Left forelimb (tissue), 1 donor: ENCODE measurements around the gene DENND1C.
A peak's percentile ranks its signal among the peaks of the same experiment; 100 is the strongest.

Experiments
- DNase-seq: peaks from one replicate; pipeline ENCODE4 v3.0.0-alpha.2; 2018; ENCODE audit warnings: low spot score

Gene DENND1C

DNA sequence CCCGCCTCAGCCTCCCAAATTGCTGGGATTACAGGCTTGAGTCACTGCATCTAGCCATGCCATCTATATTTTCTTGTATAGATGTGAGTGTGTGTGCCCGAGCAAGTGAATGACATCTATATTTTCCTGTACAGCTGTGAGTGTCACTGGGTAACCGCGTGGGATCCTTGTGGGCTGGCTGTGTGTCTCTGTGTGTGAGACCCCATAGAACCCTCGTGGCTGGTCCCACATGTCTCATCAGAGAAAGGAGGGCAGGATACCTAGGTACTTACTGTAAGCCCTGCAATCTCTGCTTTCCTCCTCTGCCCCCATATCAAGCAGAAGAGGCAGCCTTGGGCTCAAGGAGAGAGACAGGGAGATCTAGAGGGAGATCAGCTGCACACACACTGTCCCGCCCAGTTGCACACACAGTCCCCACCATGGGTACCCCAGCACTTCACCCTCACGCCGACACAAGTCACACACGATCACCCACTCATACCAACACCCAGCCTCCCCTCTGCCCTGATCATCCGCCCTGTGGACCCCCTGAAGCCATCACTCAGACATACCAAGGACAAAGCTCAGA, 655 bp downstream of the DENND1C start:
- DNase-seq = no peak

DNA sequence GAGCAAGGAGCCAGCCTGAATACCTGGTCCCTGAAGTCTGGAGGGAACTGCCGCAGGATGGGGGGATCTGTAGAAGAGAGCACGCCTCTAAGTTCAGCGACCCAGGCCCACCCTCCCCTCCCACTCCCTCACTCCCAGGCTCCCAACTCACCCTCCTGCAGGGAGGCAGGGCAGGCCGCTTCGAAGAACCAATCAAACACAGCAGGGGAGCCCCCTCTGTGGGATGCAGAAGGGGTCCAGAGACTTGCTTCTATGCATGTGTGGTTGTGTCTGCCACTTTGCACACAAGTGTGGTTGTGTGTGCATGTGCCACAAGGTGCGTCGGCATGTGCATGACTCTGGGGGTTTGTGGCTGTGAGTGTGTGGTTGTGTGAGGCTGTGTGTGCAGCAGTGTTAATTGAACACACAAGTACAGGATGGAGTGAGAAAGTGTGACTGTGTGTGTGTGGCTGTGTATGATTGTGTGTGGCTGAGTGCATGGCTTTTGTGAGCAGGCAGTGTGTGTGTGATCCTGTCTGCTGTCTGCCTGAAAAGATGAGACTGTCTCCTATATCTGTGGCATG, 1.7 kb downstream of the DENND1C start:
- no peak for DNase-seq

DNA sequence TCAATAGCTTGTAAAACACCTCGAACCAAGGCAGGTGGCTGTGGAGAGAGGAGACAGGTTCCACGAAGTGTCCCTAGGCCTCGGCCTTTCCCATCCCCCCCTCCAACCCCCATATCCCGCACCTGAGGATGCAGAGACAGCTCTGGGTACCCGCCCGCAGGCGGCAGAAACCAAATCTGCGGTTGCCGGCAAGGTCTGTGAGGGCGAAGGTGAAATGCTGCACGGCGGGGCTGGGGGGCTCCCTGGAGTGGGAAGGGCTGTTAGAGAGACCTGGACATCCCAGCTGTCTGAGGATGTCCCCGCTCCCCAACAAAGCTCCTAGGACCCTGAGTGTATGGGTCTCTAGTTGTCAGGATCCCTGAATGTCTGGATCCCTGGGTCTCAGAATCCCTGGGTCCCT, 2.8 kb downstream of the DENND1C start:
- DNase-seq = no peak

DNA sequence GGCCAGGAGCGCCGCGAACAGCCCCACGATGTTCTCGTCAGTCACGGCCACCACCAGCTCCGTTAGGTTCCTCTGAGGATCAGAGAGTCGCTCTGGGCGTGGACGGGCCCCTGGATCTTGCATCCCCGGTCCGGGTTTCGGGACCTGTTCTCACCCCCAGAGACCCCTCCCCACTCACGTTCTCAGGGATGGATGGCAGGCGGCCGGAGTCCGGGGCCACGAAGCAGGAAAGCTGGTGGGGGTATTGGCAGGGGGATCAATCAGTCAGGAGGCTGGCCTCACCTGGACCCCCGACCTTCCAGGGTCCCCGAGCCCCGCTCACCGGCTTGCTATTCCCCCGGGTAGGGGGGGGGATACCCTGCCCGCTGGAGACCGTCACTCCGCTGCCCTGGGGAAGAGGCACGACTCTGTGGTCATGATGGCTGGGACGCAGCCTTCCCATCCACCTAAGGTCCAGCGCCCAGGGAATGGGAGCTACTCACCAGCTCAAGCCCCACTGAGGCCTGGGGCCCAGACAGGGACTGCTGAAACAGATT, 4.6 kb downstream of the DENND1C start:
- DNase-seq = no peak

DNA sequence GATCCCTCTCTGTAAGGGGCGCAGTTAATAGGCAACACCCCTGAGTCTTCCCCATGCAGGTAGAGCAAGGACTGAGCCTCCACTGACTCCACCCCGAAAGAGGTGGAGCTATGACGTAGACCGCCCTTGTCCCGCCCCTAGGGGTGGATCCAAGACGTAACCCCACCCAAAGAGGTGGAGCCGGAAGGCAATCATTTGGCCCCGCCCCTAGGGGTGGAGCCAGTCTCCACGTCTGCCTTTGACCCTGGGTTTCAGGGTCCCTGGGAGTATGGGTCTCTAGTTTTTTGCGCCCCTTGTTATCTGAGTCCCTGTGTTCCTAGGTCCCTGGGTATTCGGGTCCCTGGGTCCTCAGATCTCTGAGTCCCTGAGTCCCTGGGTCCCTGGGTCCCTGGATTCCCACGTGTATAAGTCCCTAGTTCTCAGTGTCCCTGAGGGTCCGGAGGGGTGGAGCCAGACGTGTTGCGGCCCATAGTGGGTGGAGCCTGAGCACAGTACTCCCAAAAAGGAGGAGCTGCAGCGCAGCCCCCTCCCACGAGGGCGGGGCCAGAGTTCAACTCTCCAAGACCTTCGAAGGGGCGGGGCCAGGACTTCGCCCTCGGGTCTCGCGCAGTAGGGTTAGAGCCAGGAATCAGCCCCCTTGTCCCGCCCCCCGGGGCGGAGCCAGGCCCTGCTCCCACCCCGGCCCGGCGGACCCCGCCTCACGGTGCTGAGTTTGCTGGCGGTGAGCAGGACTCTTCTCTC, 5.3 kb downstream of the DENND1C start:
- DNase-seq = no peak

DNA sequence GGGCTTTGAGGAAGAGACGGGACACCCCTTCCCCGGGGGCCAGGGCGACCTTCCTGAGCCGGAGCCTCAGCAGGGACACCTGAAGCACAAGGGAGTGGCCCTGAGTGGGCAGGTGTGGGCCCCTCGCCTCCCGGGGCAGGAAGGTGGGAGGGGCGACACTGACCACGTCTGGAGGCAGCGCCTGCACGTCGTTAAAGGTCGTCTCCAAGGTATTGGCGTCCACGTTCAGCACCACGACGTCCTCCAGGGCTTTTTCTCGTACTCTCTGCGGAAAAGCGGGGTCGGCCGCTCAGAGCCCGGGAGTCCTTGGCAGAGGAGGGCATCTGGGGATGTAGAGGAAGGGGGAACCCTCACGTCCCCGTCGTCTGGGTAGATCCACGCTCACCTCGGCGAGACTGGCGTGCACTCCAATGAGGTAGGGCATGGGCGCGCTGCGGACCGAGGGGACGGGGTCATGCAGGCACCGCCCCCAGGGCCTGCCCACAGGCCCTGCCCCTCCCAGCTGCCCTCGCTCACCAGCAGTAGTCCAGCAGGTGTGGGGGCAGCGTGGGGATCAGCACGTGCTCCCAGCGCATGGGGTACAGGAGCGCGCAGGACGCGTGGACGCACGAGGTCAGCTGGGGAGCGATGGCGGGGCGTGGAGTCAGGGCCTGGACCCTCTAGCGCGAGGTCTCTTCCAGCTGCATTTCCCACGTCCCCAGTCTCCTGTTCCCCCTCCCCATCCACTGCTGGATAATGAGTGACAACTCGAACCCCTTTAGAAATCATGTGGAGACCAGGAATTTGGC, 6.1 kb downstream of the DENND1C start:
- no peak for DNase-seq

DNA sequence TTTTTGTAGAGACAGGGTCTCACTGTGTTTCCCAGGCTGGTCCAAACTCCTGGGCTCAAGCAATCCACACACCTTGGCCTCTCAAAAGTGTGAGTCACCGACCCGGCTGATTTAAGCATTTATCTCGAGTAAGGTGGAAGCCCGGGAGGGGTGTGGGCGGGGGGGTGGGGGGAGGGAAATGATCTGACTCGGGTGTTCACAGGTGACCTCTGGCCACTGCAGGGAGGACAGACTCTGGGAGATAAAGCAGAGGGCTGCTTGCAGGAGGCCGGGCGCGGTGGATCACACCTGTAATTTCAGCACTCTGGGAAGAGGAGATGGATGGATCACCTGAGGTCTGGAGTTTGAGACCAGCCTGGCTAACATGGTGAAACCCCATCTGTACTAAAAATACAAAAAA, 7.9 kb downstream of the DENND1C start:
- DNase-seq = no peak

DNA sequence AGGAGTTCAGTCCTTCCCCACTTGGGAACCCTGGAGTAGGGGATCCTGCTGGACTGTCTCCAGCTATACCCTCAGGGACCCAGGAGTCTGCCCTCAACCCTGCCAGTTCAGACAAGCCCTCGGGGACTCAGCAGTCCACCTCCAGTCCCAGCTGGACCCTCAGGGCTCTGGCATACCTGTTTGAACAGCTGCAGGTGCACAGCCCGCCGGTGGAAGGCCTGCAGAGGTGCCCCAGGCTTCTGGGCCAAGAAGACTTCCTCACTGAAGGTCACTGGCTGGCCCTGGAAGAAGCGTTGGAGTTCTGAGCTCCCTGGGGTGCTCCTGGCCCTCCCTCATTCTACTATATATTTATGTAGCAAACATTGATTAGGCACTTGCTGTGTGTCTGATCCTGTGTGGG, 8.9 kb downstream of the DENND1C start:
- no peak for DNase-seq

DNA sequence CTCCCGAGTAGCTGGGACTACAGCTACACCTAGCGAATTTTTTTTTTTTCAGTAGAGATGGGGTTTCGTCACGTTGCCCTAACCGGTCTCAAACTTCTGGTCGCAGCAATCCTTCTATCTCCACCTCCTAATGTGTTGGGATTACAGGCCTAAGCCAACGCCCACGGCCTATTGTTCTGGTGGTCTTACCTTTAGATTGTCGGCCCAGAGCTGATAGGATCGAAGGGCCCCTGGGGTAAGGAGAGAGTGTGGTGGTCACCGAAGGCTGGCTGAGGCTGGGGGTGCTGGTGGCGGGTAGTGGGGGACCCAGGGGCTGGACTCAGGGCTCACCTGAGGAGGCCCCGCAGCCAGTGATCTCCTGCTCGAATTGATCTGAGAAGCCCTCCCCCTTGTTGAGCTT, 10.5 kb downstream of the DENND1C start:
- DNase-seq = no peak

DNA sequence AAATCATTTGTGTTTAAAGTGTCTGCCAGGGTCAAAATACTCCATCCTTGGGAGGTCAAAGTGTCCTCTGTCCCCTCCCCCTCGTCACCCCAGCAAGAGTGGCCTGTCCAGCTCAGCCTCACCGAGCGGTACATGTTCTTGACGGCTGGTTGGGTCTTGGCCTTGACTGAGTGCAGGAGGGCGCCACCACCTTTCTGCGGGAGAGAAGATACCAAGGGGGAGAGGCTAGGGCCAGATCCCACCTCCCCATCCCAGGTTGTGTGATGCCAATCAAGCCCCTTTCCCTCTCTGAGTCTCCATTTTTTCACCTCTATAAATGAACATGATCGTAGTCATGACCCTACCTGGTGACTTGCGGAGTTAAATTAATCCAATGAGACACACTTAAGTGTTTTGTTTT, 11.4 kb downstream of the DENND1C start:
- DNase-seq = no peak

DNA sequence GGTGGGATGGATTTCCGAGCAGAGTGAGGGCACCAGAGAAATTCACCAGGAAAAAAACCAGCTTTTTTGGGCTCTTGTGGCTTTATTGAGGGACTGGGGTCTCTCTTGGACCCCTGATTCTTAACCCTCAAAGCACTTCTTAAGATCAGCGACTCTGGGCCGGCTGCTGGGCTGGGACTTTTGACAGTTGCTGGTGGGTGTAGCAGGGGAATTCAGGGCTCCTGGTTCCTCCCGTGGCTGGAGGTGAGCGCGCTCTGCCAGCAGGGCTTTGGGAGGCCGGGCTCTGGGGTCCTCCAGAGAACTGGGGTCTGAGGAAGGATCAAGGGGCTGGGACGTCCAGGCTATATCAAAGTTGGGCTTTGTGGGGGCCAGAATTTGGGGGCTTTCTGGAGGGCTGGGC, 14.2 kb downstream of the DENND1C start:
- DNase-seq = no peak

DNA sequence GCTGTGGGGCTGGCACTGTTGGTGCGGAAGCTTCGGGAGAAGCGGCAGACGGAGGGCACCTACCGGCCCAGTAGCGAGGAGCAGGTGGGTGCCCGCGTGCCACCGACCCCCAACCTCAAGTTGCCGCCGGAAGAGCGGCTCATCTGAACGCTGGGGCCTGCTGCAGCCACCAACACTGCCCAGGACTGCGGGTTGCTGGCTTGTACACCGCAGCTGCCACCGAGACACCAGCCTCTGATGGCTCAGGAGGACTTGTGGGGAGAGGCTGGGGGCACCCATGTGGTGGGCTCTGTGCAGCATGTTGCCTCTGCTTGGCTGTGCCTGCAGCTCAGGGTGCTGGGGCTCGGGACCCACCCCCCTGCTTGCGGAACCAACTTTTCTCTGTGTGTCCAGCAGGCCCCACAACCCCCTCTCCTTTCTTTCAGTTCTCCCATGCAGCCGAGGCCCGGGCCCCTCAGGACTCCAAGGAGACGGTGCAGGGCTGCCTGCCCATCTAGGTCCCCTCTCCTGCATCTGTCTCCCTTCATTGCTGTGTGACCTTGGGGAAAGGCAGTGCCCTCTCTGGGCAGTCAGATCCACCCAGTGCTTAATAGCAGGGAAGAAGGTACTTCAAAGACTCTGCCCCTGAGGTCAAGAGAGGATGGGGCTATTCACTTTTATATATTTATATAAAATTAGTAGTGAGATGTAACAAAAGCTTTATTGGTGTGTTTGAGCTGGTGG, 14.9 kb downstream of the DENND1C start:
- no peak for DNase-seq

DNA sequence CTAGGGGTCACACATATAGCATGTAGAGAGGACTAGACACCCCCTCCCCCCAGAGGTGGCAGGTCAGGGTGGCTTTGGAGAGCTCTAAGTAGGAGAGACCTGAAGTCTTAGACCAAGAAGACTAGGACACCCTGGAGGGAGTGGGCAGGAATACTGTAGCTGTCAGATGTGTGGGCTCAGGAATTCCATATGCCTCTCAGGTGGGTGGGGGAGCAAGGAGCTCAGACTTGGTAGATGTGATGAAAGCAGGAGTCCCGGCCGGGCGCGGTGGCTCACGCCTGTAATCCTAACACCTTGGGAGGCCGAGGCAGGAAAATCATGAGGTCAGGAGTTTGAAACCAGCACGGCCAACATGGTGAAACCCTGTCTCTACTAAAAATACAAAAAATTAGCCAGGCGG, 15.9 kb downstream of the DENND1C start:
- DNase-seq = no peak

DNA sequence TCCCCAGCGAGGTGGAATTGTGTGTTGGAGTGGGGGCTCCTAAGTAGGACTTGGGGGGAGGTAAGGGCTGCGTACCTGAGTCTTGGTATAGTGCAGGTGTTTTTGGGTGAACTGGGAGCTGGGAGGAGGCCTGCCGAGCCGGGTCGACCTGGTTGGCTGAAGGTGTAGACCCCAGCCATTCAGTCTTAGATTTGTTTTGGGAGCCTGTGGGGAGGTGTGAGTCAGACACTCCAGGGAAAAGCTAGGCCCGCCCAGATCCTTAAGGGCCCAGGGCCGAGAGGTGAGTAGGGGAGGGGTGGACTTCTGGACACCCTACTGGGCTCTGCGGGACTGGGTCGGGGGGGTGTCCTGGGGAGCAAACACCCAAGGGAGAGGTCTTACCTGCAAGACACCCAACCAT, 16.6 kb downstream of the DENND1C start:
- DNase-seq = no peak

DNA sequence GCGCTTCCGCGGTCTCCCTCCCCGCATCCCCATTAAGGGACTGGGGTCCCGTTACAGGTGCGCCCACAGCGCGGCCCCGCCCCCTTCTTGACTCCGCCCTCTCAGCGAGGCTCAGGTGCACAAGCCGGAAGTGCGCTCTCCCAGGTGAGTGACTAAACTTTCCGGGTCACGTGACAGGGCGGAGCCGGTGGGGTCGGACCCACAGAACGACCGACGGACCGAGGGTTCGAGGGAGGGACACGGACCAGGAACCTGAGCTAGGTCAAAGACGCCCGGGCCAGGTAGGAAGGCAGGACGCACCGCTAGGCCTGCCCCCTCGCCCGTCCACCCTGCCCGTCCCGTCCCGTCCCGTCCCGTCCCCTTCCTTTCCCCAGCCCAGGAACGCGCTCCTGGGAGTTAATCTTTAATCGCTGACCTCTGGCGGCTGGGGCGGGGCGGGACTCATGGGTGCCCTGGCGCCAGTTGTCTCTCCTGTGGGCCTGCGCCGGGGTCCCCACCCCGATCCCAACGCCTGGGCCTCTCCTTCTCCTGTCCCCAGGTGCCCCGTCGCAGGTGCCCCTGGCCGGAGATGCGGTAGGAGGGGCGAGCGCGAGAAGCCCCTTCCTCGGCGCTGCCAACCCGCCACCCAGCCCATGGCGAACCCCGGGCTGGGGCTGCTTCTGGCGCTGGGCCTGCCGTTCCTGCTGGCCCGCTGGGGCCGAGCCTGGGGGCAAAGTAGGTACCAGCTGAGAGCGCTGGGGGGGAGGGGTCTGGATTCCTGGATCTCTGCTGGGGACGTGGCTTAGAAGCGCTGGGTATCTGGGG, 17.3 kb downstream of the DENND1C start, which contains the start of gene CRB3:
Gene CRB3, plus strand, starts transcription at position 202 of the 804 bp plus-strand sequence. Its CDS starts 431 bp downstream, at position 633.
- no peak for DNase-seq

DNA sequence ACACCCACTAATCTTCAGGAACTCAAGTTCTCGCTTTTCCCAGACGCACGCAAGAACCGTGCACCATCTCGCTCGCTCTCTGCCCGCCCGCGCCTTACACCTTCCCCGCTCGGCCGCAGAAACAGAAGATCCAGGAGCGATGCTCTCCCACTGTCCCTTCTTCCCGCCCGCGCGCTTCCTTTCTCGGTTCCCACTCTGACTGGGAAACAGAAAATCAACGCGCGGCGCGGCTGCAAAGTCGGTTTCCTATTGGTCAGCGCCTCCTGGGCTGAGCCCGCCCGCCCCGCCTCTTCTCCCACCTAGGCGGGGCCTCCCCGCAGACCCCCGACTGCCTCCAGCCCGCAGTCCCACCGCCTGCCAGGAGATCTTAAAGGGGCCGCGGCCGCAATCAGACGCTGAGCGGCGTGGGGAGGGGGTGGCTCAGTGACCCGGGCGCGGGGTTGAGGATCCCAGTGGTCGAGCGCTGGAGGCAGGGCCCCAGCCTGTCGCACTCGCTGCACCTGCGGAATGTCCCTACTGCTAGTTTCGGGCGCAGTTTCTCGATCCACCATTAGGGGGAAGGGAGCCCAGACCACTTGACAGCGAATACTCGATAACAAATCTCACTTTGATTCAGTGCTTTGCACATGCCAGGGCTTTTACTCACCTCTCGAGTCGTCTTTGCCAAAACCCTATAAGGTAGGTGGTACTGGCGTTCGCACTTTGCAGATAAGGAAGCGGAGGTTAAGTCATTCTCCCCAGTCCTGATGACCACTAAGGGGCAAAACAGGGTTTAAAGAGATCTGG, 21.3 kb downstream of the DENND1C start:
- DNase-seq = peak; percentile 97

DNA sequence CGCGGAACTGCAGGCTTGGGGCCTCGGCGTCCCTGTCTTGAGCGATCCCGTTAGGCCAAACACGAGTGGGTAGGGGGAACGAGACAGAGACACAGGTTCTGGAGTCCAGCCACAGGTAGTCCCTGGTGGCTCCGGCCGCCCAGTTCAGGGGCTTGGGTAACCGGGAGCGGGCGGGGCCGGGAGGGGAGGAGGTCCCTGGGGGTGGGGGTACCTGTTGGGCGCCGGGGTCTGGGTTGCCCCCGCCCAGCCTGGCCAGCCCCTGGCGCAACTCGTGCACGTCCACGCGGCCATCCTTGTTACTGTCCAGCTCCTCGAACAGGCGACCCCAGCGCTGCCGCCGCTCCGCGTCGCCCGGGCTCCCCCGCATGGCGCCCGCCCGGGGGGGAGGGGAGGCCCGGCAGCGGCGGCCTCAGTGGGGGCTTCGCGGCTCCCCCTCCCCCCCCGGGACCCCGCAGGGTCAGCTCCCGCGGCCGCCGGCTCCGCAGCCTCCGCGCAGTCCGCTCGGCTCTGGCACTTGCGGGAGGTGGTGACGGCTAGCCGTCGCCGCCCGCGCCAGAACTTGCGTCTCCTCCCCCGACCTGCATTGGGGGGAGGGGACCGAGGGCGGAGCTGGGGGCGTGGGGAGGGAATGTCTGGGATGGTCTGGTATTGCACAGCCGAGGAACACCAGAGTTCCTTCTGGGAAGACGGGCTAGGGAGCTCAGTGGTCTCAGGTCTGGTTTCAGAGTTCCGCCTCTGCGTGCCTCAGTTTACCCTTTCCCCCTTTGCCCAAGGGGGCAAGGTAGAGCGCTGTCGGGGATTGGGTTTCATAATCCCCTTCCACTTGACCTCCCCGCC, 22.1 kb downstream of the DENND1C start, which contains the start of gene SLC25A23:
Gene SLC25A23, minus strand, starts transcription at position 531 of the 837 bp plus-strand sequence. Its CDS starts 164 bp downstream, at position 367.
- peak; percentile 90 for DNase-seq

DNA sequence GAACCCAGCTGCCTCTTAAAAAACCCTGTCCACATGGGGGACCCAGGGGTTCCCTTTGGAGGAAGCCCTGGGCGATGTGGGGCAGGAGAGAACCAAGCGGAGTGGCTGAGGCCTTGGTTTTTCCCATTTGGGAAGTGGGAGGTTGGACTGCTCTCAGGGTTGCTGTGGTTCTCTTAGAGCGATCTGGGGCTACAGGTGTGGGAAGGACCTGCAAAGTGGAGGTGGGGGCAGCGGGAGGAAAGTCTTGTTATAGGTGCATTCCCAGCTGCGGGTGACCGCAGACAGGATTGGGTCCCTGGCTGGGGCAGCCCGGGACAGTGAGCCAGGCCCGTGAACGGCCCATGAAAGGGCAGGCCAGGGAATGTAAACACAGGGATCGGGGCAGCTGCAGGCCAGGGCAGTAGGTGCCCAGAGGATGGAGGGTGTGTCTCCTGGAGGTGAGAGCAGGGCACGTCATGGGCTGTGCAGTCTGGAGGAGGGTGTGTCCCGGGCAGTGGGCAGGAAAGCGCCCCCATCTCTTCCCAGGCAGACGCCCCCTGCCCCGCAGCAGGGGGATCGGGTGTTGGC, 22.8 kb downstream of the DENND1C start:
- no peak for DNase-seq
